ENCODE measurements around the gene HHLA2. TPM values are rescaled to one million over a fixed set of nuclear protein-coding genes. Genes with fewer than 3 reads are reported as not detected.

HHLA2 gene
- total RNA-seq, 2 donors from 2014 or later, result 57.9 to 192 TPM

DNA sequence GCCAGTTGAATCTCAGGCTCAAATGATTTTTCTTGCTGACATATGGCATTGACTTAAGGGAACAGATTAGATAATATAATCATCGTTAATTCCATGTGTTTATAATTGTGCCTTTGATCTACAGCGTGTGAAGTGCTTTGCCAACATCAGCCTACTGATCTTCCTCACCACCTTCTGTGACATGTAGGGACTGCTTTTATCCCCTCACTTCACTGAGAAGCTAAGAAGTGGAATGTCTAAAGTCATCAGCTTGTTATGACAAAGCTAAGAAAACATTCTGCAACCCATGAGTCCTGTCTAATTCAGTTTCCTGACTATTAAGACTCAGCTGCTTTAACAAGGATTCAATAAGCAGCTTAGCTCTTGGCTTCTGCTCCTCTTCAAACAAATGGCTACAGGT, 108.0 kb downstream of the HHLA2 start:
- H3K4me1 ChIP-seq, result no peaks in the 10 kb centered on the region
- intact Hi-C loops (cut with DNase I), result no loop called here
- DNase-seq, result no peak
- H3K9ac ChIP-seq (ENCODE audit: low read depth in 2 of 2, low read length in 2 of 2), result no peak overlapping the region
- H3K36me3 ChIP-seq, result no peaks in the 10 kb centered on the region
- no peaks in the 10 kb centered on the region for H3K27me3 ChIP-seq
- TF ChIP-seq, protein P1, sequence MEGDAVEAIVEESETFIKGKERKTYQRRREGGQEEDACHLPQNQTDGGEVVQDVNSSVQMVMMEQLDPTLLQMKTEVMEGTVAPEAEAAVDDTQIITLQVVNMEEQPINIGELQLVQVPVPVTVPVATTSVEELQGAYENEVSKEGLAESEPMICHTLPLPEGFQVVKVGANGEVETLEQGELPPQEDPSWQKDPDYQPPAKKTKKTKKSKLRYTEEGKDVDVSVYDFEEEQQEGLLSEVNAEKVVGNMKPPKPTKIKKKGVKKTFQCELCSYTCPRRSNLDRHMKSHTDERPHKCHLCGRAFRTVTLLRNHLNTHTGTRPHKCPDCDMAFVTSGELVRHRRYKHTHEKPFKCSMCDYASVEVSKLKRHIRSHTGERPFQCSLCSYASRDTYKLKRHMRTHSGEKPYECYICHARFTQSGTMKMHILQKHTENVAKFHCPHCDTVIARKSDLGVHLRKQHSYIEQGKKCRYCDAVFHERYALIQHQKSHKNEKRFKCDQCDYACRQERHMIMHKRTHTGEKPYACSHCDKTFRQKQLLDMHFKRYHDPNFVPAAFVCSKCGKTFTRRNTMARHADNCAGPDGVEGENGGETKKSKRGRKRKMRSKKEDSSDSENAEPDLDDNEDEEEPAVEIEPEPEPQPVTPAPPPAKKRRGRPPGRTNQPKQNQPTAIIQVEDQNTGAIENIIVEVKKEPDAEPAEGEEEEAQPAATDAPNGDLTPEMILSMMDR (IDR thresholded peaks at IDR 0.05), result no peak
- no peak overlapping the region for H3K4me3 ChIP-seq
- H3K27ac ChIP-seq, result no peak overlapping the region
- no peaks in the 10 kb centered on the region for H3K9me3 ChIP-seq

DNA sequence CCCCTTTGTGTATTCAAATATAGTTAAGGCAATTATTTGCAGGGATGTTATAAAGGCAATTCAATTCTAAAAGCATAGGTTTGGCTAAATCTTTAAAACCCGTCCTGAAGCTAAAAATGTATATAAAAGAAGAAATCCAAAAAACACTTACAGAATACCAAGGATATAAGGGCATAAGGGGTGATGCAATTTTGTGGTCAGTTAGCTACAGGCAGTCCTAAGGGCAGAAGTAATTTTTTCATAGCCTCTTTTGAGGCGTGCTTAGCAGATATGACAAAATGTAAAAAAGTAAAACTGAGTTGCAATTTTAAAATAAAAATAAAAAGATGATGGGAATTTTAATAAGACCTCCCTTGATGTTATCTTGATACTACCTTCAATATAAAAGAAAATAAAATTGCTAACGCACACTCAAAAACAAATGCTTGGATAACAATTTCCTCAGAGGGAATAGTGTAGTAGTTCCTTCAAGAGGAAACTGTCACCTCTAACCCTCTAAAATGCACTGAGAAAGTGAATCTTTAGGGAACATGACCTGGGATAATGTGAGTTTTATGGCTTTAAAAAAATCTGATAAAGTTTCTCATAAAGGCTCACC, 109.8 kb downstream of the HHLA2 start:
- intact Hi-C loops (cut with DNase I), result no loop called here
- no peak for DNase-seq
- Histone ChIP-seq H3K4me3 (no peak overlapping the region), H3K9ac (ENCODE audit: low read depth in 2 of 2, low read length in 2 of 2) (peak overlapping the region in 1 of 2 donors; percentile 26), H3K27ac (peak overlapping the region; percentile 80), H3K4me1 (no peaks in the 10 kb centered on the region), H3K27me3 (no peaks in the 10 kb centered on the region), H3K9me3 (no peaks in the 10 kb centered on the region), H3K36me3 (no peaks in the 10 kb centered on the region)
- TF ChIP-seq, protein P1 (IDR thresholded peaks at IDR 0.05), result no peak

DNA sequence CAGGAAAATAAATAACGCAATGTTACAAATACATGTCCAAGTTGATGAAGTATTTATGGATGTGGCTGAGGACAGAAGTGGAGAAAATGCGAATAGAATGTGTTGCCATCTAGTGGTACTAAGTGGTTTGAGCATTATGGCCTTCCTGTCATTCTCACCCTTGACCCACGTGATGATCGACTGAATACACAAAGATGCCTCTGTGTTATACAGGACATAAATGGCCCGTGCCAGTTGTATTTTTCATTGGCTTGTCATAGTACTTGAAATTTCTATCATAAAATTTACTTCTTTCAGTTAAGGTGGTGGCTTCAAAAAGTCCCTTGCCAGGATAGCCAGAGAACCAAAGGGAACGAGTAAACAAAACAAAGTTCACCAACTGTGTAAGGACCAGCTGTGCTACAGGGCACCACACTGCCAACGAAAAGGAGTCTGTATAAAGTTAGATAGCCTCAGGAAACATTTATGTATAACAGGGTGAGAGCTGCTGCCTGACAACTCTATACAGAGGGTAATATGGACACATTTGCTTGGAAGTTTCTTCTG, 110.4 kb downstream of the HHLA2 start:
- H3K27me3 ChIP-seq, result no peaks in the 10 kb centered on the region
- H3K36me3 ChIP-seq, result no peaks in the 10 kb centered on the region
- intact Hi-C loops (cut with DNase I), result no loop called here
- TF ChIP-seq, protein P1 (IDR thresholded peaks at IDR 0.05), result peak; percentile 71
- no peaks in the 10 kb centered on the region for H3K4me1 ChIP-seq
- H3K9ac ChIP-seq (ENCODE audit: low read depth in 2 of 2, low read length in 2 of 2), result peak overlapping the region in 1 of 2 donors; percentile 80
- no peak overlapping the region for H3K4me3 ChIP-seq
- peak overlapping the region; percentile 80 for H3K27ac ChIP-seq
- H3K9me3 ChIP-seq, result no peaks in the 10 kb centered on the region
- peak; percentile 84 for DNase-seq

DNA sequence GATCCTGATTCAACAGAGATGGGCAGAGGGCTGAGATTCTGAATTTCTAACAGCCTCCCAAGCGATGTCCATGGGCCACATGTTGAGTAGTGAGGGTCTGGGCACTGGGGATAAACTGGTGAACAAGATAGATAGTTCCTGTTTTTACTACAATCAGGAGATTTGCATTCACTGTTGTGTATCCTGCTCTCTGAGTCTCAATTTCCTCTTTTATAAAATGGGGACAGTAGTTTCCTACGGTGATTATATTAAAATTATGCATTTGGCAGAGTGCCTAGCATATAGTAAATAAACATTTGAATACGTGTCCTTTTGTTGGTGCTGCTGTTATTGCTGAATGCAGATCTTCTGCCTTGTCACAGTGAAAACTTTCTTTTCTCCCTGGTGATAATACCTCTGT, 111.5 kb downstream of the HHLA2 start:
- H3K36me3 ChIP-seq, result no peaks in the 10 kb centered on the region
- H3K27me3 ChIP-seq, result no peaks in the 10 kb centered on the region
- peak overlapping the region in 1 of 2 donors; percentile 80 for H3K9ac ChIP-seq (ENCODE audit: low read depth in 2 of 2, low read length in 2 of 2)
- peak overlapping the region; percentile 80 for H3K27ac ChIP-seq
- intact Hi-C loops (cut with DNase I), result no loop called here
- TF ChIP-seq, protein P1 (IDR thresholded peaks at IDR 0.05), result no peak
- H3K4me3 ChIP-seq, result no peak overlapping the region
- no peaks in the 10 kb centered on the region for H3K4me1 ChIP-seq
- DNase-seq, result no peak
- no peaks in the 10 kb centered on the region for H3K9me3 ChIP-seq

DNA sequence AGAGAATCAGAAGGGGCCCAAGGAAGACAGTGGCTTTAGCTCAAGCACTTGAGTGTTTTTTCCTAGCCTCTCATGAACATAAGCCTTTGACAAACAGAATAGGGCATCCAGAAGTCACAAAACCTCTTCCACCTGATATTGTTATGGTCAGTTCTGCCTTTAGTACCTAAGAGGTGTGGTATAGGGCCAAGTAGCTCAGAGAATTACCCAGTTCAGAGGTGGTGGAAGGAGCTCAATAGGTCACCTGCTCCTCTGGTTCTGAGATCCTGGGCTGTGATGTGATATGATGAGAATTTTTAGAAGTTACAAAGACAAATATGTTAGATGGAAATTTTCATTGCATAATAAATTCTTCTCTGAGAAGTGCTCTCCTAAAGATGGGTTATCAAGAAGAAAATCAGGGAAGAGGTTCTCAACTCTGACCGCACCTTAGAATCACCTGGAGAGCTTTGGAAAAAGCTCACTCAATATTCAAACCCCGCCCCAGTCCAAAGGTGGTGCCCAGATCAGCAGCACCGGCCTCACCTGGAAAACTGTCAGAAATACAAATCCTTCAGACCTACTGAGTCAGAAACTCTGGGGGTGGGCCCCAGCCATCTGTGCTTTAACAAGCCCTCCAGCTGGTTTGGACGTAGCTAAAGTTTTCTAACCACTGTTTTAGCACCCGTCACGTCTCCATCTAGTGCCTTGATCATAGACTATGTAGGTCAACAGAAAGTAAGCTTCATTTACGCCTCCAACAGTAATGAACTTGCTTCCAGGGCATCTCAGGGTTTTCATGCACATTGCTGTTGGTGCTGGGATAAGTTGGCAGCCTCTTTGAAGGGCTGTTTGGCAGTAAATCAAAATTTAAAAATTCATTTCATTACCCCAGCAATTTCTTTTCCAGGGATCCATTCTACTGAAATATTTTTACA, 112.8 kb downstream of the HHLA2 start:
- no peaks in the 10 kb centered on the region for H3K36me3 ChIP-seq
- intact Hi-C loops (cut with DNase I), result no loop called here
- TF ChIP-seq, protein P1 (IDR thresholded peaks at IDR 0.05), result no peak

More for the DNA sequence above, 112.8 kb downstream of the HHLA2 start:
- peak overlapping the region in 1 of 2 donors; percentile 62 for H3K9ac ChIP-seq (ENCODE audit: low read depth in 2 of 2, low read length in 2 of 2)
- H3K9me3 ChIP-seq, result no peaks in the 10 kb centered on the region
- peak; percentile 92 for DNase-seq
- H3K4me3 ChIP-seq, result no peak overlapping the region
- no peaks in the 10 kb centered on the region for H3K4me1 ChIP-seq
- H3K27me3 ChIP-seq, result no peaks in the 10 kb centered on the region
- peak overlapping the region; percentile 80 for H3K27ac ChIP-seq

All from colonic mucosa (tissue), 4 donors.